PC-3 (cell line): Measurements from ENCODE around the gene ARHGEF16. TPM values are rescaled to one million over a fixed set of nuclear protein-coding genes. Genes with fewer than 3 reads are reported as not detected.

ENCODE experiments used
- ATAC-seq: fragments of 200-7000 bp; cut with Tn5 transposase; 2 replicates; pipeline ENCODE4 v1.9.1; 2020; ENCODE audit warnings: mild to moderate bottlenecking, moderate library complexity
- BruUV-seq: library from RNA; stranded (reverse); fragments of 400-500 nt; replicated peaks from 2 replicates; lab custom pipeline; 2021; lab: Mats Ljungman, UMichigan
- CTCF ChIA-PET: fragments of 300-600 bp; sonication (Branson Sonifier 250); formaldehyde crosslinking; loops from one replicate; lab custom pipeline; 2022; ENCODE audit warnings: antibody characterized with exemption; lab: Charles Lee
- POLR2A ChIA-PET: fragments of 300-600 bp; sonication (Branson Sonifier 250); formaldehyde crosslinking; loops from one replicate; lab custom pipeline; 2022; ENCODE audit warnings: antibody characterized with exemption; ENCODE audit not compliant: unreplicated experiment; lab: Charles Lee
- DNase-seq: peaks from one replicate; pipeline ENCODE4 v3.0.0-alpha.2; 2015
- H2AFZ ChIP-seq: fragments of 300-600 bp; sonication (generic); 2 replicates; pipeline ENCODE4 v1.6.0; 2016; ENCODE audit warnings: antibody characterized with exemption, low read length
- H3F3A ChIP-seq: fragments of 300-600 bp; sonication (generic); one replicate; pipeline ENCODE4 v1.6.0; 2017; ENCODE audit warnings: antibody characterized with exemption, low read length, control low read depth, mild to moderate bottlenecking; ENCODE audit not compliant: unreplicated experiment
- H3K27ac ChIP-seq: fragments of 300-600 bp; sonication (generic); 2 replicates; pipeline ENCODE4 v1.5.1; 2016; ENCODE audit warnings: mild to moderate bottlenecking, low read length
- H3K27me3 ChIP-seq: fragments of 300-600 bp; sonication (generic); 2 replicates; pipeline ENCODE4 v1.6.1; 2016; ENCODE audit warnings: low read length, mixed read lengths
- H3K36me3 ChIP-seq: fragments of 300-600 bp; sonication (generic); 2 replicates; pipeline ENCODE4 v1.6.1; 2016; ENCODE audit warnings: low read depth, mixed run types, low read length, mixed read lengths
- H3K4me1 ChIP-seq: fragments of 300-600 bp; sonication (generic); 2 replicates; pipeline ENCODE4 v1.5.1; 2016; ENCODE audit warnings: low read length; ENCODE audit not compliant: insufficient read depth
- H3K4me2 ChIP-seq: fragments of 300-600 bp; sonication (generic); 2 replicates; pipeline ENCODE4 v1.6.0; 2016; ENCODE audit warnings: low read length
- H3K4me3 ChIP-seq: fragments of 300-600 bp; sonication (generic); 2 replicates; pipeline ENCODE4 v1.5.1; 2016; ENCODE audit warnings: mild to moderate bottlenecking, low read length, mixed read lengths
- H3K79me2 ChIP-seq: fragments of 300-600 bp; sonication (generic); 2 replicates; pipeline ENCODE4 v1.6.1; 2017; ENCODE audit warnings: low read length, mixed read lengths
- H3K9ac ChIP-seq: fragments of 300-600 bp; sonication (generic); 2 replicates; pipeline ENCODE4 v1.6.0; 2016; ENCODE audit warnings: mild to moderate bottlenecking, low read length
- H3K9me2 ChIP-seq: fragments of 300-600 bp; sonication (generic); replicated peaks from 2 replicates; pipeline ENCODE4 v1.6.1; 2016; ENCODE audit warnings: mixed run types, low read length, mixed read lengths
- H3K9me3 ChIP-seq: fragments of 300-600 bp; sonication (generic); 2 replicates; pipeline ENCODE4 v1.6.1; 2016; ENCODE audit warnings: low read length, mixed read lengths
- H4K20me1 ChIP-seq: fragments of 300-600 bp; sonication (generic); 2 replicates; pipeline ENCODE4 v1.6.1; 2016; ENCODE audit warnings: low read length, mixed read lengths
- CTCF ChIP-seq: fragments of 300-600 bp; sonication (generic); conservative IDR thresholded peaks from 2 replicates; pipeline ENCODE4 v1.5.1; 2017; ENCODE audit warnings: antibody characterized with exemption, low read depth, mild to moderate bottlenecking, low read length
- EZH2 ChIP-seq: fragments of 300-600 bp; sonication (generic); IDR thresholded peaks from one replicate; pipeline ENCODE4 v1.6.1; 2017; ENCODE audit warnings: antibody characterized with exemption, mild to moderate bottlenecking, low read length; ENCODE audit not compliant: unreplicated experiment
- EZH2phosphoT487 ChIP-seq: fragments of 300-600 bp; sonication (generic); IDR thresholded peaks from 2 replicates; pipeline ENCODE4 v1.6.1; 2018; ENCODE audit warnings: mild to moderate bottlenecking, antibody characterized with exemption, low read length, borderline replicate concordance
- intact Hi-C: fragments of 100-400 bp; cut with micrococcal nuclease; formaldehyde crosslinking; loops from 2 replicates; pipeline ENCODE4 v1.9.0; 2023
- total RNA-seq: library from RNA; depleted of rRNA; stranded (reverse); fragments of >200 nt; gene quantifications from 2 replicates; pipeline ENCODE4 v1.2.3, GENCODE V29; 2014

Gene ARHGEF16
- total RNA-seq, 1 experiment from 2014 or later: 54.3 TPM

GRCh38 chr1:3490046-3490745, 35.7 kb downstream of the ARHGEF16 start:
- H3K27me3 ChIP-seq: no peaks in the 10 kb centered on the region
- no peak for ATAC-seq
- no peak overlapping the region for H3K4me2 ChIP-seq
- H3K9me2 ChIP-seq: no peaks in the 10 kb centered on the region
- peaks cover 27% of the 10 kb centered on the region for H3K4me1 ChIP-seq
- H3K79me2 ChIP-seq: no peaks in the 10 kb centered on the region
- H3K27ac ChIP-seq: no peak overlapping the region
- H3K4me3 ChIP-seq: no peak overlapping the region
- no peak for DNase-seq
- H3K36me3 ChIP-seq: no peaks in the 10 kb centered on the region
- H3F3A ChIP-seq: no peaks in the 10 kb centered on the region
- intact Hi-C loops: no loop called here
- no peak overlapping the region for H3K9ac ChIP-seq
- no peaks in the 10 kb centered on the region for H3K9me3 ChIP-seq
- POLR2A ChIA-PET: no interaction called here
- CTCF ChIA-PET: interaction anchor here (0.8 to 1.6 kb wide), 4 partner anchors 37 to 131 kb away, joined by 4 to 16 read pairs (median 6); no protein-coding TSS in a partner anchor
- no peak overlapping the region for H2AFZ ChIP-seq
- no peaks in the 10 kb centered on the region for H4K20me1 ChIP-seq
- TF ChIP-seq EZH2phosphoT487: no peak
- no peak for TF ChIP-seq EZH2
- no peak for TF ChIP-seq CTCF
- no TSS peak for BruUV-seq

DNA sequence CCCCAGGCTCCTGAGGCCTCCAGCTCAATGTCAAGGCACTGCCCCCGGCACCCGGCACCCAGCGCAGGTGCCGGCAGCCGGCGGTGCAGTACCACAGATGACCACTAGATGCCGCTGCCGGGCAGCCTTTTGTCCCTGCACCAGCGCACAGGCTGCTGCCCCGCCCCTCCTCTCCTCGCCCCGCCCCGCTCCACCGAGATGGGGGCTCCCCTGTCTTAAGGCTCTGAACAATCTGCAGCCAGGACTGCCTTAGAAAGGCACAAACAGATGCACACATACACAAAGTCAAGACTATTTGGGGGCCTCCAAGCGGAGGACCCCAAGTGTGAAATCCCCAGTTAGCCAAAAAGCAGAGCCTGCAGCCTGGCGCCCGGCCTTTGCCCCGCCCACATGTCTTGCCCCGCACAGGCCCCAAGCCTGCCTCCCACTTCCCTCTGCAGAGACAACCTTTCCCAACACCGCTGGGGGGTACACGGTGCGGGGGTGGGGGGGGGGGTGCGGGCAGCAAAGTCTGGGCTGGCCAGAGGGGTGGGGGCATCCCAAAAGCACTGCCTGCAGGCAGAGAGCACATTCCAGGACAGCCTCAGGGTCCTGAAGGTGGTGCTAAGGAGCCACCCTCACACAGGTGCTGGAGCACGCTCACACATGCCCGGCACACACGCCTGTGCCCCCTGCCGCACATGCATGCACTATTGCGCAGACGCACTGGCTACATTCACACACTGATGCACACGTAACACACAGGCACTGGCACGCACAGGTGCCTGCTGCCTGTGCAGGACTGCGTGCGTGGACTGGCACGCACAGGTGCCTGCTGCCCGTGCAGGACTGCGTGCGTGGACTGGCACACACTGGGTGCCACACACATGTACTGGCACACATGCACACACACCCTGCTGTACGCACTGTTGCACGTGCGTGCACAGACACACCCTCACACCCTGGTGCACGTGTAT, 37.1 kb downstream of the ARHGEF16 start:
- Histone ChIP-seq H3K4me2 (peak overlapping the region; percentile 75), H4K20me1 (no peaks in the 10 kb centered on the region), H3K79me2 (no peaks in the 10 kb centered on the region), H3K36me3 (no peaks in the 10 kb centered on the region), H3K4me3 (peak overlapping the region; percentile 33; the same call in 1 of the 2 replicates), H3K27ac (no peak overlapping the region), H2AFZ (peak overlapping the region; percentile 55), H3F3A (no peaks in the 10 kb centered on the region), H3K9ac (no peak overlapping the region), H3K9me2 (no peaks in the 10 kb centered on the region), H3K4me1 (peaks cover 27% of the 10 kb centered on the region), H3K9me3 (no peaks in the 10 kb centered on the region), H3K27me3 (no peaks in the 10 kb centered on the region)
- TF ChIP-seq EZH2 (no peak), CTCF (peak; percentile 98)
- peak; percentile 90 for DNase-seq
- BruUV-seq: no TSS peak
- ATAC-seq: peak; percentile 61
- CTCF ChIA-PET: interaction anchor here (0.6 to 1.6 kb wide), 10 partner anchors 8 to 997 kb away, joined by 3 to 16 read pairs (median 4); no protein-coding TSS in a partner anchor
- POLR2A ChIA-PET: interaction anchor here (0.6 kb wide), 1 partner anchor 51 kb away, joined by 4 read pairs; no protein-coding TSS in a partner anchor
- intact Hi-C loops: loop anchor here (1.0 kb wide), 4 partner anchors 39 to 128 kb away; no protein-coding TSS in a partner anchor
